Airway epithelial cell (primary cell): ENCODE results near the gene AR. TPM values are rescaled to one million over a fixed set of nuclear protein-coding genes. Genes with fewer than 3 reads are reported as not detected.

Experiments used
- total RNA-seq: library from RNA; depleted of rRNA; stranded (reverse); fragments of >200 nt; gene quantifications from 2 replicates; pipeline ENCODE4 v1.2.3, GENCODE V29; 2015

Gene AR, protein sequence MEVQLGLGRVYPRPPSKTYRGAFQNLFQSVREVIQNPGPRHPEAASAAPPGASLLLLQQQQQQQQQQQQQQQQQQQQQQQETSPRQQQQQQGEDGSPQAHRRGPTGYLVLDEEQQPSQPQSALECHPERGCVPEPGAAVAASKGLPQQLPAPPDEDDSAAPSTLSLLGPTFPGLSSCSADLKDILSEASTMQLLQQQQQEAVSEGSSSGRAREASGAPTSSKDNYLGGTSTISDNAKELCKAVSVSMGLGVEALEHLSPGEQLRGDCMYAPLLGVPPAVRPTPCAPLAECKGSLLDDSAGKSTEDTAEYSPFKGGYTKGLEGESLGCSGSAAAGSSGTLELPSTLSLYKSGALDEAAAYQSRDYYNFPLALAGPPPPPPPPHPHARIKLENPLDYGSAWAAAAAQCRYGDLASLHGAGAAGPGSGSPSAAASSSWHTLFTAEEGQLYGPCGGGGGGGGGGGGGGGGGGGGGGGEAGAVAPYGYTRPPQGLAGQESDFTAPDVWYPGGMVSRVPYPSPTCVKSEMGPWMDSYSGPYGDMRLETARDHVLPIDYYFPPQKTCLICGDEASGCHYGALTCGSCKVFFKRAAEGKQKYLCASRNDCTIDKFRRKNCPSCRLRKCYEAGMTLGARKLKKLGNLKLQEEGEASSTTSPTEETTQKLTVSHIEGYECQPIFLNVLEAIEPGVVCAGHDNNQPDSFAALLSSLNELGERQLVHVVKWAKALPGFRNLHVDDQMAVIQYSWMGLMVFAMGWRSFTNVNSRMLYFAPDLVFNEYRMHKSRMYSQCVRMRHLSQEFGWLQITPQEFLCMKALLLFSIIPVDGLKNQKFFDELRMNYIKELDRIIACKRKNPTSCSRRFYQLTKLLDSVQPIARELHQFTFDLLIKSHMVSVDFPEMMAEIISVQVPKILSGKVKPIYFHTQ
- 0.09 and 0.42 TPM in 2 replicates for total RNA-seq

DNA sequence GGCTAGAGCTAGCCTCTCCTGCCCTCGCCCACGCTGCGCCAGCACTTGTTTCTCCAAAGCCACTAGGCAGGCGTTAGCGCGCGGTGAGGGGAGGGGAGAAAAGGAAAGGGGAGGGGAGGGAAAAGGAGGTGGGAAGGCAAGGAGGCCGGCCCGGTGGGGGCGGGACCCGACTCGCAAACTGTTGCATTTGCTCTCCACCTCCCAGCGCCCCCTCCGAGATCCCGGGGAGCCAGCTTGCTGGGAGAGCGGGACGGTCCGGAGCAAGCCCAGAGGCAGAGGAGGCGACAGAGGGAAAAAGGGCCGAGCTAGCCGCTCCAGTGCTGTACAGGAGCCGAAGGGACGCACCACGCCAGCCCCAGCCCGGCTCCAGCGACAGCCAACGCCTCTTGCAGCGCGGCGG is at the start of gene AR:
TSS of gene AR (plus strand) at position 204 of the 400 bp plus-strand sequence. CDS start 1,126 bp downstream, outside the sequence.

